ENCODE results near the gene CYP2W1. TPM values are rescaled to one million over a fixed set of nuclear protein-coding genes. Genes with fewer than 3 reads are reported as not detected.

CYP2W1 gene
- total RNA-seq, 1 experiment from 2014 or later = not detected

DNA sequence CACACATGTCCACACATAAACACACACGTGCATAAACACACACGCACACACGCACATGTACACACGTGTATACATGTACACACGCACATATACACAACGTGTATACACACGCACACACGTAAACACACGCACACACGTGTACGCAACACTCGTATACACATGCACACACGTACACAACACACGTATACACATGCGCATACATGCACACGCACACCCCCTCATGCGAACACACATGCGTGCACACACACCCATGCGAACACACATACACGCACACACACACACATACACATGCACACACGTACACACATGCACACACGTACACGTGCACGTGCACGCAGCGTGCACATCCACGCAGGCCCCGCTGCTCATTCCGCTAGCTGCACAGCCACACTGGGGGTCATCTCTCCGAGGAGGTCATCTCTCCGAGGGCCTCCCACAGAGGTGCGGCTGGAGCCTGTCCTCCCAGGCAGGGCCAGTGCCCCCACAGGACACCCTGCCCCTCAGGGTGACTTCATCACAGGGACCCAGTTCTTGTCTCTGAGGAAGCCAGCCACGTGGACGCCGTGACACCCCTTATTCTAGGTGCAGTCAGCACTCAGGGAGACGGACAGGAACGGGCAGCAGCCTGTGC is 25.9 kb downstream of the CYP2W1 start:
- CTCF ChIA-PET = no interaction called here
- Histone ChIP-seq H3K27ac (no peak overlapping the region), H3K4me2 (no peak overlapping the region)

DNA sequence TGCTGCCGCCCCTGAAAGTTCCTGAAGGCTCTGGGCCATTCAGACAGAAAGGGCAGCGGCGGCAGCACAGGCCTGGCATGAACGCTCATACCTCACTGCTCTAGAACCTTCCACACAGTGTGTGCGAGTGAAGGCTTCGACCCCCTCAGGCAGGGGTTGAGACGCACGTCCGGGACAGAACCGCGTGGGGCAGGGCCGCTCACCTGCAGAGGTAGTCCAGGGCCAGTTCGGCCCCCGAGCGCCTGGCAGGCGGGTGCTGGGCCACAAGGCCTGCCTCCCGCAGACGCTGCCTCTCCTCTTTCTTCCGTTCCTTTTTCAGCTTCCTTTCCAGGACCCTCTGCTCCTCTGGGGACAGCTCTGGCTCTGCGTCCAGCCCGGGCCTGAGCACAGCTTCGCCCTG is 26.8 kb downstream of the CYP2W1 start:
- TF ChIP-seq, protein P1, sequence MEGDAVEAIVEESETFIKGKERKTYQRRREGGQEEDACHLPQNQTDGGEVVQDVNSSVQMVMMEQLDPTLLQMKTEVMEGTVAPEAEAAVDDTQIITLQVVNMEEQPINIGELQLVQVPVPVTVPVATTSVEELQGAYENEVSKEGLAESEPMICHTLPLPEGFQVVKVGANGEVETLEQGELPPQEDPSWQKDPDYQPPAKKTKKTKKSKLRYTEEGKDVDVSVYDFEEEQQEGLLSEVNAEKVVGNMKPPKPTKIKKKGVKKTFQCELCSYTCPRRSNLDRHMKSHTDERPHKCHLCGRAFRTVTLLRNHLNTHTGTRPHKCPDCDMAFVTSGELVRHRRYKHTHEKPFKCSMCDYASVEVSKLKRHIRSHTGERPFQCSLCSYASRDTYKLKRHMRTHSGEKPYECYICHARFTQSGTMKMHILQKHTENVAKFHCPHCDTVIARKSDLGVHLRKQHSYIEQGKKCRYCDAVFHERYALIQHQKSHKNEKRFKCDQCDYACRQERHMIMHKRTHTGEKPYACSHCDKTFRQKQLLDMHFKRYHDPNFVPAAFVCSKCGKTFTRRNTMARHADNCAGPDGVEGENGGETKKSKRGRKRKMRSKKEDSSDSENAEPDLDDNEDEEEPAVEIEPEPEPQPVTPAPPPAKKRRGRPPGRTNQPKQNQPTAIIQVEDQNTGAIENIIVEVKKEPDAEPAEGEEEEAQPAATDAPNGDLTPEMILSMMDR (conservative IDR thresholded peaks at IDR 0.05) = no peak
- no peak for TF ChIP-seq EZH2 (IDR thresholded peaks at IDR 0.05; ENCODE audit: low read depth)
- no TSS peak for BruUV-seq (replicated peaks)
- ChIA-PET POLR2A (ENCODE audit: unreplicated experiment) (no interaction called here), CTCF (no interaction called here)
- DNase-seq = no peak
- H3K27me3 ChIP-seq (ENCODE audit: insufficient read depth, low read depth) = no peaks in the 10 kb centered on the region
- no peaks in the 10 kb centered on the region for H3K9me3 ChIP-seq (ENCODE audit: insufficient read depth, low read depth)
- H3K4me1 ChIP-seq (replicated peaks; ENCODE audit: insufficient read depth) = no peaks in the 10 kb centered on the region
- no peak overlapping the region for H3K27ac ChIP-seq
- peaks cover 38% of the 10 kb centered on the region for H4K20me1 ChIP-seq (ENCODE audit: insufficient read depth)
- H3K4me2 ChIP-seq = no peak overlapping the region
- H3K79me2 ChIP-seq (ENCODE audit: low read depth) = no peaks in the 10 kb centered on the region
- H3K4me3 ChIP-seq = no peak overlapping the region
- no peaks in the 10 kb centered on the region for H3K9me2 ChIP-seq (ENCODE audit: insufficient read depth)
- intact Hi-C loops (cut with micrococcal nuclease; ENCODE audit: unreplicated experiment) = no loop called here
- peaks cover 10% of the 10 kb centered on the region; the same call in 1 of the 2 replicates for H3F3A ChIP-seq (ENCODE audit: insufficient read depth, low read depth)
- no peaks in the 10 kb centered on the region for H3K36me3 ChIP-seq (ENCODE audit: low read depth)
- H2AFZ ChIP-seq = no peak overlapping the region

More for the DNA sequence above, 25.9 kb downstream of the CYP2W1 start:
- Histone ChIP-seq H3K9me3 (ENCODE audit: insufficient read depth, low read depth) (no peaks in the 10 kb centered on the region), H3K27me3 (ENCODE audit: insufficient read depth, low read depth) (no peaks in the 10 kb centered on the region), H3K4me1 (replicated peaks; ENCODE audit: insufficient read depth) (no peaks in the 10 kb centered on the region), H4K20me1 (ENCODE audit: insufficient read depth) (peaks cover 37% of the 10 kb centered on the region), H2AFZ (no peak overlapping the region), H3K9me2 (ENCODE audit: insufficient read depth) (no peaks in the 10 kb centered on the region), H3K79me2 (ENCODE audit: low read depth) (no peaks in the 10 kb centered on the region), H3K36me3 (ENCODE audit: low read depth) (no peaks in the 10 kb centered on the region), H3K4me3 (no peak overlapping the region), H3F3A (ENCODE audit: insufficient read depth, low read depth) (peaks cover 10% of the 10 kb centered on the region; the same call in 1 of the 2 replicates)
- DNase-seq = no peak
- BruUV-seq (replicated peaks) = no TSS peak
- POLR2A ChIA-PET (ENCODE audit: unreplicated experiment) = no interaction called here
- no peak for TF ChIP-seq EZH2 (IDR thresholded peaks at IDR 0.05; ENCODE audit: low read depth)
- TF ChIP-seq, protein P1 (conservative IDR thresholded peaks at IDR 0.05) = no peak
- intact Hi-C loops (cut with micrococcal nuclease; ENCODE audit: unreplicated experiment) = no loop called here

DNA sequence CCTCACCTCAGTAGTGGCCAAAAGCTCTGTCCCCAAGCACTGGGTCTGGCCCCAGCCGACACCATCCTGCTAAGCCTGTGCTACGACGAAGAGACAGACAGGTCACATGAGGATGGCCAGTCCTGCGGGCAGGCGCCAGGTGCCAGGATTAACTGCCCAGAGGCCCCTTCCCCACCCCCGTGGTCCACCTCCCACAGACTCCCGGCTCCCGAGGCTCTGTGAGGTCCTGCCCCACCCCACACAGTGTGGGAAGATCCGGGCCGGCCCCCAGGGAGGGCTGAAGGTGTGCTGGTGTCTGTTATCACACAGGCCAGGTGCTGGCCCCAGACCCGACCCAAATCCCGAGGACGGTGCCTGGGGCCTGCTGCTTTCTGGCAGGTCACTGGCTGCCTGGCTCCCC is 27.2 kb downstream of the CYP2W1 start:
- Histone ChIP-seq H3K4me1 (replicated peaks; ENCODE audit: insufficient read depth) (no peaks in the 10 kb centered on the region), H3K36me3 (ENCODE audit: low read depth) (no peaks in the 10 kb centered on the region), H3K27ac (no peak overlapping the region), H3K79me2 (ENCODE audit: low read depth) (no peaks in the 10 kb centered on the region), H2AFZ (no peak overlapping the region), H3K27me3 (ENCODE audit: insufficient read depth, low read depth) (no peaks in the 10 kb centered on the region), H4K20me1 (ENCODE audit: insufficient read depth) (peaks cover 38% of the 10 kb centered on the region), H3K4me3 (no peak overlapping the region), H3K9me3 (ENCODE audit: insufficient read depth, low read depth) (no peaks in the 10 kb centered on the region), H3F3A (ENCODE audit: insufficient read depth, low read depth) (peaks cover 10% of the 10 kb centered on the region; the same call in 1 of the 2 replicates), H3K9me2 (ENCODE audit: insufficient read depth) (no peaks in the 10 kb centered on the region), H3K4me2 (no peak overlapping the region)
- no TSS peak for BruUV-seq (replicated peaks)
- ChIA-PET POLR2A (ENCODE audit: unreplicated experiment) (no interaction called here), CTCF (no interaction called here)
- no peak for DNase-seq
- TF ChIP-seq EZH2 (IDR thresholded peaks at IDR 0.05; ENCODE audit: low read depth) = no peak
- TF ChIP-seq, protein P1 (conservative IDR thresholded peaks at IDR 0.05) = no peak
- intact Hi-C loops (cut with micrococcal nuclease; ENCODE audit: unreplicated experiment) = no loop called here

Measured in PC-9 (cell line).